Tracheal epithelial cell (primary cell): ENCODE results near the gene USH2A. TPM values are rescaled to one million over a fixed set of nuclear protein-coding genes. Genes with fewer than 3 reads are reported as not detected.

ENCODE experiments used
- total RNA-seq: library from RNA; depleted of rRNA; stranded (reverse); fragments of >200 nt; gene quantifications from 2 replicates; pipeline ENCODE4 v1.2.1, GENCODE V29; 2014

Gene USH2A
- not detected in 2 replicates for total RNA-seq

DNA sequence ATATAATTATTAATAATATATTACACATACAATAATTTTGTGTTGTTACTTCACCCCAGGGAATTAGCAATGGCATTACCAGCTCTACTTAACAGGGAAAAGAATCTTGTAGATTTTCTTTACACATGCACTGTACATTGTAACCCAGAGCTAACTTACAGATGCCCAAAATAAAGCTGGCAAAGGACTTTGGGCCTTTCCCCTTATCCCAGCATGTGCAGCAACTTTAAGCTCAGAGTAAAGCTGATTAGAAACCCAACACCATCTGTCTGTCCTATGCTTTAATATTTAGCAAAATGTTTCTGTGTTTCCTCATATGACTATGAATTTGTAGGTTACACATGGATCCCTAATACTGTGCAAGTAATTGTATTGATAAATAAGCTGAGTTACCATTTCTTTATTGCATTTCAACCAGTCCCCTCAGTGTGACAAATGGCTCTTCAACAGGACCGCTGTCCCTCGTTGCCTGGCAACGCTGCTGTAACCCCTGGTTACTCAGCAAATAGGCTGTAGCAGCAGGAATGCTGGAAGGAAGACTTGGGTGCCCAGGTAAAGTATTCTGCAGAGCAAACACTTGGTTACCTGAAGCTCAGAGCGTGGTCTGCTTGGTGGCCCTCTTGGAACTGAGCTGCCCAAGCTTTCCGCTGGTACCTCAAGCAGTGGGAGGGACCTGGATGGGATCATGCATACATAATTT lies at the start of gene USH2A:
TSS of gene USH2A (minus strand) at position 628 of the 700 bp plus-strand sequence. CDS start 1,112 bp downstream, outside the sequence.

